GM19025 (cell line): Measurements from ENCODE around the gene CETP.
"Not testable (repeated sequence)": the region's sequence is repeated elsewhere in the genome, so short reads cannot be mapped to it uniquely, and the experiment has no call there.

Experiments used
- ATAC-seq: cut with Tn5 transposase; IDR thresholded peaks from one replicate; pipeline ENCODE4 v1.9.1; 2021; ENCODE audit warnings: mild to moderate bottlenecking, low read depth, moderate library complexity; ENCODE audit not compliant: unreplicated experiment

The CETP gene

GRCh38 chr16:56994311-56994710 is 32.6 kb downstream of the CETP start:
- ATAC-seq: no peak

- ATAC-seq: no peak
These were observed 33.5 kb downstream of the CETP start for GRCh38 chr16:56995136-56995805.

GRCh38 chr16:56997264-56997663 is 35.5 kb downstream of the CETP start:
- ATAC-seq: no peak

- ATAC-seq: no peak
These were observed 36.2 kb downstream of the CETP start for GRCh38 chr16:56997931-56998330.

- no peak for ATAC-seq
These were observed 36.6 kb downstream of the CETP start for GRCh38 chr16:56998352-56998751.

- no peak for ATAC-seq
These were observed 37.1 kb downstream of the CETP start for GRCh38 chr16:56998861-56999260.

- ATAC-seq: no peak
These were observed 37.9 kb downstream of the CETP start for GRCh38 chr16:56999409-57000270.

- ATAC-seq: peak; percentile 45
These were observed 38.7 kb downstream of the CETP start for GRCh38 chr16:57000271-57001025.

GRCh38 chr16:57001026-57001679 is 39.4 kb downstream of the CETP start:
- no peak for ATAC-seq

GRCh38 chr16:57003439-57004386 is 42.0 kb downstream of the CETP start:
- no peak for ATAC-seq

- no peak for ATAC-seq
These were observed 42.9 kb downstream of the CETP start for GRCh38 chr16:57004387-57005250.

- not testable (repeated sequence) for ATAC-seq
These were observed 43.8 kb downstream of the CETP start for GRCh38 chr16:57005597-57005996.

GRCh38 chr16:57007050-57007449 is 45.3 kb downstream of the CETP start:
- no peak for ATAC-seq

- ATAC-seq: no peak
These were observed 45.8 kb downstream of the CETP start for GRCh38 chr16:57007530-57007929.

GRCh38 chr16:57008440-57008839 is 46.7 kb downstream of the CETP start:
- ATAC-seq: no peak

GRCh38 chr16:57009643-57010170 is 48.0 kb downstream of the CETP start:
- no peak for ATAC-seq

GRCh38 chr16:57012353-57012752 is 50.6 kb downstream of the CETP start:
- no peak for ATAC-seq

GRCh38 chr16:57013229-57013628 is 51.5 kb downstream of the CETP start:
- no peak for ATAC-seq
